Activated naive CD4-positive, alpha-beta T cell treated with anti-CD3 and anti-CD28 coated beads, Interleukin-2, amount 50 U/mL, for 24 hours (primary cell): Measurements from ENCODE around the gene MTCH1.

Source experiments
- H3K27ac Mint-ChIP-seq: one replicate; pipeline ENCODE4 v1.8.0; 2021; ENCODE audit warnings: mild to moderate bottlenecking, mixed read lengths
- H3K27me3 Mint-ChIP-seq: one replicate; pipeline ENCODE4 v1.8.0; 2021; ENCODE audit warnings: mixed read lengths
- H3K36me3 Mint-ChIP-seq: one replicate; pipeline ENCODE4 v1.8.0; 2021; ENCODE audit warnings: mixed read lengths
- H3K4me1 Mint-ChIP-seq: one replicate; pipeline ENCODE4 v1.8.0; 2021; ENCODE audit warnings: mixed read lengths
- H3K4me3 Mint-ChIP-seq: one replicate; pipeline ENCODE4 v1.8.0; 2021; ENCODE audit warnings: mild to moderate bottlenecking, mixed read lengths
- H3K9me3 Mint-ChIP-seq: one replicate; pipeline ENCODE4 v1.8.0; 2021; ENCODE audit warnings: mixed read lengths

The MTCH1 gene

DNA sequence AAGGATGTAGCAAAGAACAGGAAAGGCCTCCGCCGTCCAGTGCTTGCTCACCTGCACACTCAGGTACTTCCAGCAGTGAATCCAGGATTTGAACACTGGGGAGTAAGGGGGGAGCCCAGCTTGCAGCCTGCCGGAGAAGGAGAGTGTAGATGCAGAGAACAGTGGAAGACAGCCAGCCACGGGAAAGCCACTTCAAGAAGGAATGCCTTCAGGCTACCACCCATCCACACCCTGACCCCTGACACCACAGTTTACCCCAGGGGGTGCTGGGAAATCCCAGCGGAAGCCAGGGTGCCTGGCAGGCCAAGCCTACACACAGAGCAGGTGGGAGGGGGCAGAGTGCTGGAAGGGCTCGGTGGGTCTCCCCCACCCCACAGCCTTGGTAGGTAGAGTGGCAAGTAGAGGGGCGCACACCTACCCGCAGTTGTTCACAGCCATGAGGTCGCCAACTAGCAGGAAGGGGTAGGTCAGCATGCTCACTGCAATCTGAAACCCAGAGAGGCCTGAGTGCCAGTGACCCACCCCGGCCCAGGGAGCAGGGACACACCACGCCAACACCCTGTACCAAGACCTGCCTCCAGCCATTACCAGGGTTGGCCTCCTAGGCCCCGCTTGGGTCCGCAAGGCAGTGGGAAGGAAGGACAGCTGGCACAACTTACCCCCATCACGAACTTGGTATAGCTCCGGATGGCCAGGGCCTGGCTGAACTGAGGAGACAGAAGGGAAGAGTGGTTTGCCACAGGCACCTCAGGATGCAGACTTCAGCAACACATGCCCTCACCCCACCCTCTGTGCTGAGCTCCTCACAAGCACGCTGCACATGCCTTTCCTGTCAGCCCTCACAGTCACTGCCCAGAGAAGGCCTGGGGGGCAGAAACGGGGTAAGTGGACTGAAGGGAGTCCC, 15.8 kb downstream of the MTCH1 start:
- no peaks in the 10 kb centered on the region for H3K27me3 Mint-ChIP-seq
- no peaks in the 10 kb centered on the region for H3K9me3 Mint-ChIP-seq
- H3K27ac Mint-ChIP-seq, result no peak overlapping the region
- H3K4me3 Mint-ChIP-seq, result no peak overlapping the region
- peaks cover 5% of the 10 kb centered on the region for H3K4me1 Mint-ChIP-seq
- H3K36me3 Mint-ChIP-seq, result peaks cover 9% of the 10 kb centered on the region

DNA sequence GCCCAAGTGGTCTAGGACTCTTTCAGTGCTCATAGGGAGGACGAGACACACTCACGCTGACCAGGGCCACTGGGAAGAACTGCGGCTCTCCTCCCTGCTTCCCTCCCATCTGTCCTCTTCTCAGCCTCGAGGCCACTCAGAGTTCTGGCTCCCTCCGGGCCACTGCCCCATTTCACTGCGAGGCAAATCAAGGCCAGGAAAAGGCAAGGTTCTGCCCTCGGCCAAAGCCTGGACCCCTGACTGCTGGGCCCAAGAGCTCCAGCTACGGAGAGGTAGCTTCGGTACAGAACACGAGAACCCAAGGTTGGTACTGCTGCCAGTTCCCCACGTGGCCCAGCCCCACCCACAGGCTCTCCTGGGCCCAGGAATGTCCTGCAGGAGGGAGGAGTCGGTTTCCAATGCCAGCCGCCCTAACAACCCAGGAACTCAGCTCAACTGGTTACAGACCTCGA, 16.7 kb downstream of the MTCH1 start:
- H3K27ac Mint-ChIP-seq, result no peak overlapping the region
- H3K4me3 Mint-ChIP-seq, result no peak overlapping the region
- peaks cover 9% of the 10 kb centered on the region for H3K36me3 Mint-ChIP-seq
- H3K4me1 Mint-ChIP-seq, result peaks cover 13% of the 10 kb centered on the region
- no peaks in the 10 kb centered on the region for H3K27me3 Mint-ChIP-seq
- H3K9me3 Mint-ChIP-seq, result no peaks in the 10 kb centered on the region

DNA sequence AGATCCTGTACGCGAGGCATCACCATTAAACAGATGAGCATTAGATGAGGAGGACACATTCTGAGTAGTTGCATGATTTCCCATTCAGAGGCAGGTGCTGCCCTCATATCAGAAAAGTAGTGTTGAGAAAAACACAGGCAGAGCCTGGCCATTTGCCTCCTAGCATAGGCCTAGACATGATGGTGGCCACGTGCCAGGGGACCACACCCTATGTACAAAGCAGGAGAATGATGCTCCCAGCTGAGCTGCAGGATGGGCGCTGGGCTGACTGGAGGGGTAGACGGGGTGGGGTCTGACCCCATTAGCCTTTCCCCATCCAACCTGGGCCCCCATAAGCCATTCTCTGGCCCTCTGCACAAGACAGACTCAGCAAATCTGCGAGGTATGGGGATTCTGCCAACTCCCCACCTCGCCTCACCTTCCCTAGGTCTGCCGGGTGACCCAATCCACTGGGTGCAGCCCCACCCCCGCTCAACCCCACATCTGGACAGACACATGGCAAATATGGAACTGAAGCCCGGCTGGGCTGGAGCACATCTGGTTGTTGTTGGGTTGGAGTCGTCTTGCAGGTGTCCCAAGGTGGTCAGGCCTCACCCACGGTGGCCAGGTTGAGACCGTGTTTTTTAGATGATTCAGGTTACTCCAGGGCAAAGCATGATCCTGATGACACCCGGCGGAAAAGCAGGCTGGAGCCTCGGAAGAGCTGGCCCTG, 17.6 kb downstream of the MTCH1 start:
- Mint-ChIP-seq H3K9me3 (no peaks in the 10 kb centered on the region), H3K4me1 (peaks cover 19% of the 10 kb centered on the region), H3K36me3 (peaks cover 9% of the 10 kb centered on the region), H3K27me3 (no peaks in the 10 kb centered on the region), H3K4me3 (no peak overlapping the region), H3K27ac (peak overlapping the region; percentile 74)

DNA sequence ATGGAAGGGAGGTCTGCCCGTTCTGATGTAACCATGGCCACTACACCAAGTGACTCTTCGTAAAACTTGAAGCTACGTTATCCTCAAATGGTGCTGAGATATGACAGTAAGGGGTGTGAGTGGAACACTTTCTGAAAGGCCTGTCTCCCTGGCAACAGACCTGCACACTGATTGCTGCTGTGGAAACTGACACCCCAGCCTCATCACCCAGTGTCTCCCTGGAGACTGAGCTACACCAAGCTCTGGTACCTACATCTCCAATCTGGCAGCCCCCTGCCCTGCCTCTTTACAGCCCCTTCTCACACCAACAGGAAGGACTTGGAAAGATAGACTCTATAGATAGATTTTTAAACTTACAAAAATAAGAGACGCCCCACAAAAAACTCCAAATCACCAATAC, 18.2 kb downstream of the MTCH1 start:
- H3K36me3 Mint-ChIP-seq, result peaks cover 9% of the 10 kb centered on the region
- H3K4me3 Mint-ChIP-seq, result no peak overlapping the region
- peaks cover 25% of the 10 kb centered on the region for H3K4me1 Mint-ChIP-seq
- no peaks in the 10 kb centered on the region for H3K9me3 Mint-ChIP-seq
- no peaks in the 10 kb centered on the region for H3K27me3 Mint-ChIP-seq
- H3K27ac Mint-ChIP-seq, result no peak overlapping the region

DNA sequence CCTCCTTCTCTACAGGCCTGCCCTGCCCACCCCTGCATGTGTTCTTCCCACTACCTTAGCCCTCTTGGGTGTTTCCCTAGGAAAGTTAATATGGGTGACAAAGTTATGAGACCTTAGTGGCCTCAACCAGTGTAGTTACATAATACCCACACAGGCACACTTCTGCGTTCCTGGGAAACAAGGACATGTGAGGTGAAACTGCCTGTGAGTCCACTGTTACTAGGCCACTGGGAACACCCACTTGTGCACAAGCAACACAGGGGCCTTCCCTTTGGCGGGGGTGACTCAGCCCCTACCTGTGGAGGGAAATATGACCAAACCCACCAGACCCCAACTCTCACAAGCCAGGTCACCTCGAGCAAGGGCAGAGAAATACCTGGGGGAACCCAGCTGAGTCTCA, 18.7 kb downstream of the MTCH1 start:
- Mint-ChIP-seq H3K27ac (no peak overlapping the region), H3K27me3 (no peaks in the 10 kb centered on the region), H3K36me3 (peaks cover 9% of the 10 kb centered on the region), H3K9me3 (no peaks in the 10 kb centered on the region), H3K4me1 (peaks cover 27% of the 10 kb centered on the region), H3K4me3 (no peak overlapping the region)

GRCh38 chr6:36964908-36965307, 21.1 kb downstream of the MTCH1 start:
- Mint-ChIP-seq H3K4me3 (no peak overlapping the region), H3K27ac (no peak overlapping the region), H3K4me1 (peaks cover 37% of the 10 kb centered on the region)

GRCh38 chr6:36964349-36964748, 21.6 kb downstream of the MTCH1 start:
- H3K36me3 Mint-ChIP-seq, result no peaks in the 10 kb centered on the region
- H3K4me3 Mint-ChIP-seq, result no peak overlapping the region
- no peak overlapping the region for H3K27ac Mint-ChIP-seq
- H3K9me3 Mint-ChIP-seq, result no peaks in the 10 kb centered on the region
- H3K27me3 Mint-ChIP-seq, result no peaks in the 10 kb centered on the region
- peaks cover 37% of the 10 kb centered on the region for H3K4me1 Mint-ChIP-seq

More at GRCh38 chr6:36964908-36965307, 21.1 kb downstream of the MTCH1 start:
- Mint-ChIP-seq H3K9me3 (no peaks in the 10 kb centered on the region), H3K36me3 (peaks cover 3% of the 10 kb centered on the region), H3K27me3 (no peaks in the 10 kb centered on the region)

- peaks cover 37% of the 10 kb centered on the region for H3K4me1 Mint-ChIP-seq
- H3K27me3 Mint-ChIP-seq, result no peaks in the 10 kb centered on the region
- no peak overlapping the region for H3K4me3 Mint-ChIP-seq
- H3K27ac Mint-ChIP-seq, result peak overlapping the region; percentile 47
- H3K36me3 Mint-ChIP-seq, result no peaks in the 10 kb centered on the region
- no peaks in the 10 kb centered on the region for H3K9me3 Mint-ChIP-seq
These were observed 22.3 kb downstream of the MTCH1 start for GRCh38 chr6:36963451-36964290.

DNA sequence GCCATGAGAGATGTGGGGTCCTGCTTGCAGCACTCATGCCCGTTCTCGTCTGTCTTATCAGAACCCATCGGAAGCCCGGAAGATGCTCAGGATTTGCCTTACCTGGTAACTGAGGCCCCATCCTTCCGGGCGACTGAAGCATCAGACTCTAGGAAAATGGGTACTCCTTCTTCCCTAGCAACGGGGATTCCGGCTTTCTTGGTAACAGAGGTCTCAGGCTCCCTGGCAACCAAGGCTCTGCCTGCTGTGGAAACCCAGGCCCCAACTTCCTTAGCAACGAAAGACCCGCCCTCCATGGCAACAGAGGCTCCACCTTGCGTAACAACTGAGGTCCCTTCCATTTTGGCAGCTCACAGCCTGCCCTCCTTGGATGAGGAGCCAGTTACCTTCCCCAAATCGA, 23.1 kb downstream of the MTCH1 start:
- Mint-ChIP-seq H3K36me3 (no peaks in the 10 kb centered on the region), H3K27ac (peak overlapping the region; percentile 47), H3K9me3 (no peaks in the 10 kb centered on the region), H3K4me1 (peaks cover 37% of the 10 kb centered on the region), H3K27me3 (no peaks in the 10 kb centered on the region), H3K4me3 (peak overlapping the region; percentile 6)

DNA sequence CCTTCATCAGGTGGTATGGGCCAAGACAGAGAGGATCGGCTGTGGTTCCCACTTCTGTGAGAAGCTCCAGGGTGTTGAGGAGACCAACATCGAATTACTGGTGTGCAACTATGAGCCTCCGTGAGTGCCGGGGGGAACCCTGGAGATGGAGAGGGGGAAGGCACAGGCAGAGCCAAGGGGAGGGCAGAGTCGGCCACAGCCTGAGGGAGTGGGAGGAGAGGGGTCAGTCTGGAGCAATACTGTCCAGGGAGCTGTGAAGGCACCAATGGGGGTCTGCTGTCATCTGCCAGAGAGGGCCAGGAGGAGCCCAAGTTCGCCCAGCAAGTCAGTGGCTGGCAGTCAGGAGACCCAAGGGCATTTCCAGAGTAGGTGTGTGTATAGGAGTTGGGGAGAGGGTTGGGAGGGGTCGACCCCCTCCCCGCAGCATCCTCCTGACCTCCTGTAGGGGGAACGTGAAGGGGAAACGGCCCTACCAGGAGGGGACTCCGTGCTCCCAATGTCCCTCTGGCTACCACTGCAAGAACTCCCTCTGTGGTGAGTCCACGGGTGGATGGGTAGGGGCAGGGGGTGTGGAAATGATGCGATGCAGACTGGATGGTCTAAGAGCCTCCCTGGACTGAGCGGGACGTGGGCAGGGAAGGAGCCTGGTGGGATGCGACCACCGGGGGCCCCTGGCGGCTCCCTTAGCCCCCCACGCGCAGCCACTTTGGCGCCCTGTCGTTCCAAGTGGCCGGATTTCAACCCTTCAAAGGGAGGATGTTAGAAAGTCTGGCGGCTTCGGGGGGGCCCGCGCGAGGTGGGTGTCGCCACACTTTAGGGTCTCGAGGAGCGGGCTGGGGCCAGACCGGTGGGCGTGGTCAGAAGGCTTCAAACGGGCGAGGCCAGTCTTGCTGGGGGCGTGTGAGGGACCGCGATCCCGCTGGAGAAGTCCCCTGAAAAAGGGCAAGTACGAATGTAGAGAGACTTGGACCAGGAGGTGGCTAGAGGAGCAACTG, 24.3 kb downstream of the MTCH1 start:
- no peak overlapping the region for H3K27ac Mint-ChIP-seq
- peaks cover 37% of the 10 kb centered on the region for H3K4me1 Mint-ChIP-seq
- H3K9me3 Mint-ChIP-seq, result no peaks in the 10 kb centered on the region
- H3K27me3 Mint-ChIP-seq, result no peaks in the 10 kb centered on the region
- H3K36me3 Mint-ChIP-seq, result no peaks in the 10 kb centered on the region
- H3K4me3 Mint-ChIP-seq, result no peak overlapping the region

- H3K27ac Mint-ChIP-seq, result no peak overlapping the region
- H3K4me1 Mint-ChIP-seq, result peaks cover 45% of the 10 kb centered on the region
- H3K9me3 Mint-ChIP-seq, result no peaks in the 10 kb centered on the region
- H3K4me3 Mint-ChIP-seq, result no peak overlapping the region
- no peaks in the 10 kb centered on the region for H3K36me3 Mint-ChIP-seq
- no peaks in the 10 kb centered on the region for H3K27me3 Mint-ChIP-seq
These were observed 26.3 kb downstream of the MTCH1 start for GRCh38 chr6:36959555-36960250.

GRCh38 chr6:36958775-36959554, 27.0 kb downstream of the MTCH1 start:
- Mint-ChIP-seq H3K9me3 (no peaks in the 10 kb centered on the region), H3K4me1 (peaks cover 49% of the 10 kb centered on the region), H3K27me3 (no peaks in the 10 kb centered on the region), H3K36me3 (no peaks in the 10 kb centered on the region), H3K4me3 (no peak overlapping the region), H3K27ac (no peak overlapping the region)

- Mint-ChIP-seq H3K27me3 (no peaks in the 10 kb centered on the region), H3K36me3 (no peaks in the 10 kb centered on the region), H3K27ac (no peak overlapping the region), H3K4me3 (no peak overlapping the region), H3K9me3 (no peaks in the 10 kb centered on the region), H3K4me1 (peaks cover 44% of the 10 kb centered on the region)
These were observed 28.2 kb downstream of the MTCH1 start for GRCh38 chr6:36957773-36958271.
